Uterus (tissue), 4 donors: Measurements from ENCODE around the gene CFAP92. TPM values are rescaled to one million over a fixed set of nuclear protein-coding genes. Genes with fewer than 3 reads are reported as not detected.

Source experiments
- DNase-seq, 2 donors: peaks; one replicate each; pipeline ENCODE4 v3.0.0-alpha.2; 2019 to 2020
- H3K27ac ChIP-seq, 2 donors: fragments of 200-600 bp; sonication (generic); 1 replicate in 1 of 2; 2 replicates in 1 of 2; pipeline ENCODE4 v1.5.1; 2016 to 2018
- H3K27me3 ChIP-seq, 2 donors: fragments of 200-600 bp; sonication (generic); one replicate each; pipeline ENCODE4 v1.5.1; 2018 to 2019; ENCODE audit warnings: control low read depth in 1 of 2
- H3K36me3 ChIP-seq, 2 donors: fragments of 200-600 bp; sonication (generic); one replicate each; pipeline ENCODE4 v1.5.1; 2019; ENCODE audit warnings: control low read depth in 1 of 2
- H3K4me1 ChIP-seq, 2 donors: fragments of 200-600 bp; sonication (generic); one replicate each; pipeline ENCODE4 v1.5.1; 2018 to 2019; ENCODE audit warnings: control low read depth in 1 of 2
- H3K4me3 ChIP-seq, 2 donors: fragments of 200-600 bp; sonication (generic); 1 replicate in 1 of 2; 2 replicates in 1 of 2; pipeline ENCODE4 v1.5.1; 2018 to 2019; ENCODE audit warnings: mild to moderate bottlenecking in 1 of 2
- H3K9me3 ChIP-seq, 2 donors: fragments of 200-600 bp; sonication (generic); one replicate each; pipeline ENCODE4 v1.5.1; 2019; ENCODE audit warnings: control low read depth in 1 of 2
- POLR2A ChIP-seq, 2 donors: fragments of 450-650 bp; IDR thresholded peaks; one replicate each; pipeline ENCODE4 v1.6.1; 2016; ENCODE audit warnings: antibody characterized with exemption in 2 of 2, mild to moderate bottlenecking in 1 of 2, moderate library complexity in 1 of 2
- intact Hi-C: fragments of 100-400 bp; cut with DNase I; formaldehyde crosslinking; loops from one replicate; pipeline ENCODE4 v1.15.1; 2023; ENCODE audit warnings: low total_unique reads
- total RNA-seq, 4 donors: library from RNA; depleted of rRNA in 3 of 4; stranded (reverse); fragments of >200 nt in 3 of 4; gene quantifications; one replicate each; pipeline versions ENCODE4 v1.1.0 to v1.2.4, GENCODE V29; 2014 to 2023
- TF ChIP-seq, protein P1 (sequence below), 4 experiments: fragments of 200-600 bp in 2 of 4; fragments of 450-650 bp in 2 of 4; sonication (generic) in 2 of 4; IDR thresholded peaks; one replicate each; pipeline ENCODE4 v1.5.1; 2016 to 2019; ENCODE audit warnings: antibody characterized with exemption in 4 of 4, mild to moderate bottlenecking in 2 of 4, moderate library complexity in 1 of 4
- donor health status: DM: yes; HTN: yes; CAD: no.

The CFAP92 gene
- total RNA-seq, 4 donors from 2014 or later, result 0.95 to 3.5 (median 2.1) TPM; not detected in 1

DNA sequence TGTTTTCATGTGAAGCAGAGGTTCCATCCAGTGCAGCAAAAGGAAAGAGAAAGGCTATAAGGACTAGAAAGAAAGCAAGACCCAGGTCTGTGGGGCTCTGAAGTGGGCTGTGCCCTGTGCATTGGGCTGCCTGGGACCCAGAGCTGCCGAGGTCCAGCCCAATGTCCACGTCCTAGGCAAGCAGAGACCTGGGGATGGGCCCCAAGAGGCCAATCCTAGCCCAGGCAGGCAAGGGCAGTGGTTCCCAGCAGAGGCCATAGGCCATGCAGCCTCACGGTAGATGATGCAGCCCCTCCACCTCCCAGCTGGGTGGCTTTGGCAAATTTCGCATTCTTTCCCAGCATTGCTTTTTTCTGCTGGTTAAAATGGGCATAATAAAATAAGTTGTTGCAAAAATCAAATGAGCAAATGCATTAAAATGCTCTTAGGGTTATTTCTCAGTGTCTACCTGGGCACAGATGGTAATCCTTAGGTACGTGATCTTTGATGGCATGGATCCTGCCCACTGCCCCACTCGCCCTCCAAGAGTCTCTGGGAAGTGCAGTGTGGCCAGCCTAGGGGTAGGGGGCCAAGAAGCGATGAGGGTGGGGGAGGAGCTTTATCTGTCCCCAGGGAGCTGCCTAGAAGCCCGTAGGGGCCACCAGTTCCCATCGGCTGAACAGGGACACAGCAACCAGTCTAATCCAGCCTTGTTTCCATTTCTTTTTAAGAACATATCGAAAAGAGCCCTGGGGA, 44.4 kb upstream of the CFAP92 start:
- Histone ChIP-seq H3K9me3 (no peaks in the 10 kb centered on the region), H3K4me3 (no peak overlapping the region), H3K36me3 (no peaks in the 10 kb centered on the region), H3K27ac (no peak overlapping the region), H3K27me3 (no peaks in the 10 kb centered on the region), H3K4me1 (no peaks in the 10 kb centered on the region)
- TF ChIP-seq, protein P1, sequence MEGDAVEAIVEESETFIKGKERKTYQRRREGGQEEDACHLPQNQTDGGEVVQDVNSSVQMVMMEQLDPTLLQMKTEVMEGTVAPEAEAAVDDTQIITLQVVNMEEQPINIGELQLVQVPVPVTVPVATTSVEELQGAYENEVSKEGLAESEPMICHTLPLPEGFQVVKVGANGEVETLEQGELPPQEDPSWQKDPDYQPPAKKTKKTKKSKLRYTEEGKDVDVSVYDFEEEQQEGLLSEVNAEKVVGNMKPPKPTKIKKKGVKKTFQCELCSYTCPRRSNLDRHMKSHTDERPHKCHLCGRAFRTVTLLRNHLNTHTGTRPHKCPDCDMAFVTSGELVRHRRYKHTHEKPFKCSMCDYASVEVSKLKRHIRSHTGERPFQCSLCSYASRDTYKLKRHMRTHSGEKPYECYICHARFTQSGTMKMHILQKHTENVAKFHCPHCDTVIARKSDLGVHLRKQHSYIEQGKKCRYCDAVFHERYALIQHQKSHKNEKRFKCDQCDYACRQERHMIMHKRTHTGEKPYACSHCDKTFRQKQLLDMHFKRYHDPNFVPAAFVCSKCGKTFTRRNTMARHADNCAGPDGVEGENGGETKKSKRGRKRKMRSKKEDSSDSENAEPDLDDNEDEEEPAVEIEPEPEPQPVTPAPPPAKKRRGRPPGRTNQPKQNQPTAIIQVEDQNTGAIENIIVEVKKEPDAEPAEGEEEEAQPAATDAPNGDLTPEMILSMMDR (IDR thresholded peaks at IDR 0.05), result no peak
- TF ChIP-seq POLR2A (IDR thresholded peaks at IDR 0.05), result no peak
- no peak for DNase-seq
- intact Hi-C loops, result no loop called here

DNA sequence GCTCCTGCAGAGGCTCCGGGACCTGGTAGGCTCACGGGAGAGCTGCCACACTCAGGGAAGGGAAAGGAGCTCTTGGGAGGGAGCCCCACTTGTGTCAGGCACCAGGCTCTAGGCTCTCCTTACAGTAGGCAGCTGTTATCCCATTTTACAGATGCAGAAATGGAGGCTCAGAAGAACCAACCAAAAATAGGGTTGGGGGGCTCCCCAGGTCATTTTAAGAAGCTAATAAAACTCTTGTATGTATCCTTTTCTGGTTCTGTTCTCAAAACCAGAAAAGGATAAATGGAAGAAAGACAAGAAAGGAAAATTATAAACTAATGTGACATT, 43.2 kb upstream of the CFAP92 start:
- Histone ChIP-seq H3K27ac (no peak overlapping the region), H3K36me3 (no peaks in the 10 kb centered on the region), H3K27me3 (no peaks in the 10 kb centered on the region), H3K9me3 (no peaks in the 10 kb centered on the region), H3K4me1 (no peaks in the 10 kb centered on the region), H3K4me3 (no peak overlapping the region)
- DNase-seq, result no peak
- no peak for TF ChIP-seq POLR2A (IDR thresholded peaks at IDR 0.05)
- TF ChIP-seq, protein P1 (IDR thresholded peaks at IDR 0.05), result no peak
- intact Hi-C loops, result no loop called here

DNA sequence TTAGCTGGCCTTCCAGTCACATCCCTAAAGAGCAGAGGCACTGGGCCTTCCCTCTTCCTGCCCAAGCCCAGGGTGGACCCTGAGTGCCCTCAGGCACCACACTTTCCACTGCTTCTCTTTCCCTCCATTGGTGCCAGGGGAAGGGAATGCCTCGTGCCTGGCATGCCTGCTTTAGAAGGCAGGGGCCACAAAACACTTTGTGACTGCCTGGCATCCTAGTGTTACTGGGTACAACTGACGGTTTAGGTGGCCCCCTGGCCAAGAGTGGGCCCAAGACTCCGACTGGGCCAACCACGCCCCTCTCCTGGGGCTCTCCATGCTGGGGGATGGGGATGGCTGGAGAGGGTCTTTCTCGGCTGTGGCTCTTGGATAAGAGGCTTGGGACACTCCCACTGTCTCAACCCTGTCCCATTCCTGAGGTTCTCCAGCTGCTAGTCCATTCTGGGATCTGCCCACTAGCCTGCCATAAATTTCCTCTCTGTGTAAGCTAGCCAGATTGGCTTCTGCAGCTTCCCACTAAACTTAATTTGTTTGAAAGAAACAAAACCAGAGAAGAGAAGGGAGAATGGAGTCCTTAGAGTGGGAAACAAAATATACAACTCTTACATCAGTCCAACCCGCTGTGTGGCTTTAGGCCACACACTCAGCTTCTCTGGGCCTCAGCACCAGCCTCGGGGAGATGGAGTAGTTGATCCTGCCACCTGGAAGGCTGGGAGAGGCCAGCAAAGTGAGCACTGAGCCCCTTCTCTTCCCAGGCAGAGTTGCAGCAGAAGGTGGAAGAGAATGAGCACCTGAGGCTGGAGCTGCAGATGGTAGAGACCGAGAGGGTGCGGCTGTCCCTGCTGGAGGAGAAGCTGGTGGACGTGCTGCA, 42.6 kb upstream of the CFAP92 start:
- TF ChIP-seq, protein P1 (IDR thresholded peaks at IDR 0.05), result no peak
- no peak for TF ChIP-seq POLR2A (IDR thresholded peaks at IDR 0.05)
- Histone ChIP-seq H3K9me3 (no peaks in the 10 kb centered on the region), H3K4me1 (no peaks in the 10 kb centered on the region), H3K36me3 (no peaks in the 10 kb centered on the region), H3K4me3 (no peak overlapping the region), H3K27ac (no peak overlapping the region), H3K27me3 (no peaks in the 10 kb centered on the region)
- intact Hi-C loops, result no loop called here
- DNase-seq, result no peak

DNA sequence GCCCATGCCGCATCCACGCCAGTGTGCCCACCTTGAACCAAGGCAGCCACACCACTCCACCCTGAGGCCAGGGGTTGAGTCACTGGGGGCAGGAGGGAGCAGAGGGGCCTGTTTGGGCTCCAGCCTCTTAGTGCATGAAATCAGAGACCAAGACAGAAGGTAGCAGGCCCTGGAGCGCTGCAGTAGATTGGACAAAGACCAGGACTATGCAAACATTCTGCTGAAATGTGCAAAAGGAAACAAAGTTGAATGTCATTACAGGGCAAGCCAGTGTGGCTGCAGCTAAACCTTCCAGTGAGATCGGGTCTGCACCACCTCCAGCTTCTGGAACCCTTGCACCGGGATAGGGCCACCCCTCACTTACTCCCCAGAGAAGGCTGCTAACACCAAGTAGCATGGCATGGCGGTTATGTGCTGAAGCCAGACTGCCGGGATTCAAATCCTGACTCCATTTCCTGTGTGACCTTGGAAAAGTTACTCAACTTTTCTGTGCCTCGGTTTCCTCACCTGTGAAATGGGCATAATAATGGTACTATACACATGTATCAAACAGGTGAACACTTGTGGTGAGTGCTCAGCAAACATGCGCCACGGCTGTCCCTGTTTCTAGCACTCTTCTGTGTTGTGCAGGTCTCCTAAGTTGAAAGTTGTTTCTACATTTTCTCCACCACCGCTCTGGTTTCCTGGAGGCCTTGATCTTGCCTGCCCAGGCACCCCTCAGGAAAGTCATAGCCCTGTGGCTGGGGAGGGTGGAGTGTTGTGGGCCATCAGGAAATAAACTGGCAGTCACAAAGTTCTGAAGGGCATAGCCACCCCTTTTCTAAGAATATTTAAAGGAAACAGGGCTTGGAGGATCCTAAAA, 41.7 kb upstream of the CFAP92 start:
- intact Hi-C loops, result no loop called here
- Histone ChIP-seq H3K36me3 (no peaks in the 10 kb centered on the region), H3K9me3 (no peaks in the 10 kb centered on the region), H3K4me3 (no peak overlapping the region), H3K27me3 (no peaks in the 10 kb centered on the region), H3K27ac (no peak overlapping the region), H3K4me1 (no peaks in the 10 kb centered on the region)
- TF ChIP-seq POLR2A (IDR thresholded peaks at IDR 0.05), result no peak
- TF ChIP-seq, protein P1 (IDR thresholded peaks at IDR 0.05), result no peak
- DNase-seq, result no peak
